Caco-2 (cell line): Measurements from ENCODE around the gene MTARC1. TPM values are rescaled to one million over a fixed set of nuclear protein-coding genes. Genes with fewer than 3 reads are reported as not detected.
A peak's percentile ranks its signal among the peaks of the same experiment; 100 is the strongest.

Source experiments
- BruUV-seq: library from RNA; stranded (reverse); fragments of 400-500 nt; replicated peaks from 2 replicates; lab custom pipeline; 2021; lab: Mats Ljungman, UMichigan
- CTCF ChIA-PET: fragments of 300-600 bp; sonication (Branson Sonifier 250); formaldehyde crosslinking; loops from one replicate; lab custom pipeline; 2022; ENCODE audit warnings: antibody characterized with exemption; lab: Charles Lee
- POLR2A ChIA-PET: fragments of 300-600 bp; sonication (Branson Sonifier 250); formaldehyde crosslinking; loops from one replicate; lab custom pipeline; 2022; ENCODE audit warnings: antibody characterized with exemption; lab: Charles Lee
- DNase-seq, 2 experiments: peaks; one replicate each; pipeline versions ENCODE4 v3.0.0 to v3.0.0-alpha.2; 2020 to 2022
- H3K27me3 ChIP-seq: replicated peaks from 2 replicates; pipeline ENCODE4 v1.6.0; 2011; ENCODE audit warnings: low read length; ENCODE audit not compliant: control insufficient read depth, insufficient read depth
- H3K36me3 ChIP-seq: 2 replicates; pipeline ENCODE4 v1.5.1; 2011; ENCODE audit warnings: low read length; ENCODE audit not compliant: control insufficient read depth, insufficient read depth
- H3K4me1 ChIP-seq: fragments of 250-450 bp; sonication (Bioruptor Pico); 2 replicates; pipeline ENCODE4 v1.5.1; 2020; ENCODE audit warnings: mild to moderate bottlenecking
- H3K4me3 ChIP-seq: 2 replicates; pipeline ENCODE4 v1.5.1; 2011; ENCODE audit warnings: low read depth, mild to moderate bottlenecking, control low read depth, low read length
- H3K9me3 ChIP-seq: fragments of 250-450 bp; sonication (Bioruptor Pico); 2 replicates; pipeline ENCODE4 v1.5.1; 2020; ENCODE audit warnings: mild to moderate bottlenecking, moderate library complexity
- H3K27ac Mint-ChIP-seq: one replicate; pipeline ENCODE4 v1.8.0; 2022; ENCODE audit warnings: mixed read lengths; ENCODE audit not compliant: unreplicated experiment
- H3K27me3 Mint-ChIP-seq: one replicate; pipeline ENCODE4 v1.8.0; 2022; ENCODE audit warnings: mixed read lengths; ENCODE audit not compliant: insufficient read depth, unreplicated experiment
- H3K36me3 Mint-ChIP-seq: one replicate; pipeline ENCODE4 v1.8.0; 2022; ENCODE audit warnings: mild to moderate bottlenecking, mixed read lengths; ENCODE audit not compliant: insufficient read depth, unreplicated experiment
- H3K4me1 Mint-ChIP-seq: one replicate; pipeline ENCODE4 v1.8.0; 2022; ENCODE audit warnings: low read depth, mixed read lengths; ENCODE audit not compliant: unreplicated experiment
- H3K4me3 Mint-ChIP-seq: one replicate; pipeline ENCODE4 v1.8.0; 2022; ENCODE audit warnings: mild to moderate bottlenecking, moderate library complexity, mixed read lengths; ENCODE audit not compliant: unreplicated experiment
- H3K9me3 Mint-ChIP-seq: one replicate; pipeline ENCODE4 v1.8.0; 2022; ENCODE audit warnings: mixed read lengths; ENCODE audit not compliant: unreplicated experiment
- CTCF ChIP-seq, 2 experiments: fragments of 200-600 bp in 1 of 2; IDR thresholded peaks; 1 replicate in 1 of 2; 2 replicates in 1 of 2; pipeline versions ENCODE4 v1.5.1 to v1.8.0; 2011 to 2022; ENCODE audit warnings: antibody characterized with exemption in 1 of 2, control low read depth in 1 of 2, inconsistent platforms in 1 of 2, low read depth in 1 of 2, low read length in 1 of 2, mild to moderate bottlenecking in 1 of 2, moderate library complexity in 1 of 2; ENCODE audit not compliant: insufficient read depth in 1 of 2, severe bottlenecking in 1 of 2, unreplicated experiment in 1 of 2
- intact Hi-C: fragments of 100-400 bp; cut with micrococcal nuclease; formaldehyde crosslinking; loops from one replicate; pipeline ENCODE4 v1.10.0; 2022; ENCODE audit not compliant: unreplicated experiment
- total RNA-seq: library from RNA; stranded (reverse); gene quantifications from 2 replicates; pipeline ENCODE4 v1.2.3, GENCODE V29; 2022

Gene MTARC1
- total RNA-seq, 1 experiment from 2014 or later, result 88.7 TPM

GRCh38 chr1:220776720-220777326 is 9.9 kb upstream of the MTARC1 start:
- Mint-ChIP-seq H3K36me3 (peaks cover 6% of the 10 kb centered on the region), H3K27me3 (no peaks in the 10 kb centered on the region), H3K27ac (no peak overlapping the region), H3K4me3 (no peak overlapping the region), H3K9me3 (no peaks in the 10 kb centered on the region), H3K4me1 (no peaks in the 10 kb centered on the region)
- intact Hi-C loops, result loop anchor here (1.0 to 10.0 kb wide), 8 partner anchors 26 to 562 kb away; partner anchors contain the start of gene C1orf115
- Histone ChIP-seq H3K27me3 (no peaks in the 10 kb centered on the region), H3K36me3 (no peaks in the 10 kb centered on the region), H3K9me3 (no peaks in the 10 kb centered on the region), H3K4me1 (no peaks in the 10 kb centered on the region), H3K4me3 (no peak overlapping the region)
- ChIA-PET CTCF (interaction anchor here (0.6 to 1.8 kb wide), 16 partner anchors 10 to 496 kb away, joined by 3 to 15 read pairs (median 4); partner anchors contain the start of genes C1orf115, MTARC1 and MTARC2), POLR2A (interaction anchor here (0.6 to 0.8 kb wide), 2 partner anchors 10 to 29 kb away, joined by 3 to 5 read pairs; partner anchors contain the start of genes MTARC1 and MTARC2)
- TF ChIP-seq CTCF (IDR thresholded peaks at IDR 0.05; ENCODE audit: insufficient read depth in 1 of 2, low read depth in 1 of 2, low read length in 1 of 2, severe bottlenecking in 1 of 2, unreplicated experiment in 1 of 2), result peak; percentile 96 to 97
- peak; percentile 80 to 89 for DNase-seq
- BruUV-seq, result no TSS peak

GRCh38 chr1:220783453-220783852 is 3.3 kb upstream of the MTARC1 start:
- Mint-ChIP-seq H3K27me3 (no peaks in the 10 kb centered on the region), H3K4me1 (peaks cover 20% of the 10 kb centered on the region), H3K9me3 (no peaks in the 10 kb centered on the region), H3K36me3 (peaks cover 29% of the 10 kb centered on the region), H3K4me3 (no peak overlapping the region), H3K27ac (no peak overlapping the region)
- TF ChIP-seq CTCF (IDR thresholded peaks at IDR 0.05; ENCODE audit: insufficient read depth in 1 of 2, low read depth in 1 of 2, low read length in 1 of 2, severe bottlenecking in 1 of 2, unreplicated experiment in 1 of 2), result no peak
- POLR2A ChIA-PET, result no interaction called here
- H3K4me1 ChIP-seq, result peaks cover 33% of the 10 kb centered on the region
- no peaks in the 10 kb centered on the region for H3K27me3 ChIP-seq
- H3K9me3 ChIP-seq, result no peaks in the 10 kb centered on the region
- H3K36me3 ChIP-seq, result no peaks in the 10 kb centered on the region; the same call in 1 of the 2 replicates
- intact Hi-C loops, result no loop called here
- CTCF ChIA-PET, result no interaction called here
- no peak for DNase-seq
- H3K4me3 ChIP-seq, result no peak overlapping the region
- no TSS peak for BruUV-seq

- Mint-ChIP-seq H3K4me3 (peak overlapping the region; percentile 40), H3K4me1 (peaks cover 25% of the 10 kb centered on the region), H3K27me3 (no peaks in the 10 kb centered on the region), H3K27ac (peak overlapping the region; percentile 48), H3K9me3 (no peaks in the 10 kb centered on the region), H3K36me3 (peaks cover 41% of the 10 kb centered on the region)
- H3K4me3 ChIP-seq, result no peak overlapping the region
- ChIA-PET CTCF (no interaction called here), POLR2A (no interaction called here)
- no peak for DNase-seq
- BruUV-seq, result no TSS peak
- H3K4me1 ChIP-seq, result peaks cover 33% of the 10 kb centered on the region
- H3K27me3 ChIP-seq, result no peaks in the 10 kb centered on the region
- intact Hi-C loops, result no loop called here
- H3K9me3 ChIP-seq, result no peaks in the 10 kb centered on the region
- H3K36me3 ChIP-seq, result no peaks in the 10 kb centered on the region; the same call in none of the 2 replicates
- no peak for TF ChIP-seq CTCF (IDR thresholded peaks at IDR 0.05; ENCODE audit: insufficient read depth in 1 of 2, low read depth in 1 of 2, low read length in 1 of 2, severe bottlenecking in 1 of 2, unreplicated experiment in 1 of 2)
Observed at GRCh38 chr1:220784751-220785150, 2.0 kb upstream of the MTARC1 start.
